ENCODE data around the gene ZC3H14. TPM values are rescaled to one million over a fixed set of nuclear protein-coding genes. Genes with fewer than 3 reads are reported as not detected.
A peak's percentile ranks its signal among the peaks of the same experiment; 100 is the strongest.

ZC3H14 gene
- total and polyA plus RNA-seq, 10 of the 15 experiments (the other 5 are each of a cell fraction or from before 2014, with no cell fraction given) = 17.9 to 97.1 (median 47.6) TPM

GRCh38 chr14:88562831-88563686 lies at the start of gene ZC3H14 (continued):
- no peak for TF ChIP-seq RBBP5 (conservative IDR thresholded peaks at IDR 0.05)
- no peak for TF ChIP-seq CBX3 (IDR thresholded peaks at IDR 0.05; ENCODE audit: borderline replicate concordance, low read depth)
- TF ChIP-seq KLF5 (IDR thresholded peaks at IDR 0.05; ENCODE audit: partially characterized antibody) = no peak
- no peak for TF ChIP-seq RAD51 (IDR thresholded peaks at IDR 0.05)
- TF ChIP-seq POU2F2 (IDR thresholded peaks at IDR 0.05; ENCODE audit: borderline replicate concordance, low read depth, low read length) = no peak
- no peak for TF ChIP-seq FOXK2 (IDR thresholded peaks at IDR 0.05)
- peak; percentile 28; the same call in 1 of the 2 replicates for TF ChIP-seq SMARCA5 (IDR thresholded peaks at IDR 0.05)
- TF ChIP-seq, protein P1, sequence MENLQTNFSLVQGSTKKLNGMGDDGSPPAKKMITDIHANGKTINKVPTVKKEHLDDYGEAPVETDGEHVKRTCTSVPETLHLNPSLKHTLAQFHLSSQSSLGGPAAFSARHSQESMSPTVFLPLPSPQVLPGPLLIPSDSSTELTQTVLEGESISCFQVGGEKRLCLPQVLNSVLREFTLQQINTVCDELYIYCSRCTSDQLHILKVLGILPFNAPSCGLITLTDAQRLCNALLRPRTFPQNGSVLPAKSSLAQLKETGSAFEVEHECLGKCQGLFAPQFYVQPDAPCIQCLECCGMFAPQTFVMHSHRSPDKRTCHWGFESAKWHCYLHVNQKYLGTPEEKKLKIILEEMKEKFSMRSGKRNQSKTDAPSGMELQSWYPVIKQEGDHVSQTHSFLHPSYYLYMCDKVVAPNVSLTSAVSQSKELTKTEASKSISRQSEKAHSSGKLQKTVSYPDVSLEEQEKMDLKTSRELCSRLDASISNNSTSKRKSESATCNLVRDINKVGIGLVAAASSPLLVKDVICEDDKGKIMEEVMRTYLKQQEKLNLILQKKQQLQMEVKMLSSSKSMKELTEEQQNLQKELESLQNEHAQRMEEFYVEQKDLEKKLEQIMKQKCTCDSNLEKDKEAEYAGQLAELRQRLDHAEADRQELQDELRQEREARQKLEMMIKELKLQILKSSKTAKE (IDR thresholded peaks at IDR 0.05; ENCODE audit: low read depth, poor library complexity, severe bottlenecking) = no peak
- peak; percentile 89; the same call in 1 of the 2 replicates for TF ChIP-seq ASH2L (IDR thresholded peaks at IDR 0.05; ENCODE audit: borderline replicate concordance, low read depth)
- peak; percentile 93 for TF ChIP-seq NRF1 (conservative IDR thresholded peaks at IDR 0.05; ENCODE audit: low read depth, low read length)
- TF ChIP-seq HDGF (IDR thresholded peaks at IDR 0.05) = no peak
- TF ChIP-seq NR2F1 (conservative IDR thresholded peaks at IDR 0.05) = 0 out of 2 replicates have a peak, but pooled peaks have one; percentile 37
- TF ChIP-seq SMAD5 (IDR thresholded peaks at IDR 0.05; ENCODE audit: low read depth) = peak; percentile 58; the same call in 1 of the 2 replicates
- TF ChIP-seq, protein P2, sequence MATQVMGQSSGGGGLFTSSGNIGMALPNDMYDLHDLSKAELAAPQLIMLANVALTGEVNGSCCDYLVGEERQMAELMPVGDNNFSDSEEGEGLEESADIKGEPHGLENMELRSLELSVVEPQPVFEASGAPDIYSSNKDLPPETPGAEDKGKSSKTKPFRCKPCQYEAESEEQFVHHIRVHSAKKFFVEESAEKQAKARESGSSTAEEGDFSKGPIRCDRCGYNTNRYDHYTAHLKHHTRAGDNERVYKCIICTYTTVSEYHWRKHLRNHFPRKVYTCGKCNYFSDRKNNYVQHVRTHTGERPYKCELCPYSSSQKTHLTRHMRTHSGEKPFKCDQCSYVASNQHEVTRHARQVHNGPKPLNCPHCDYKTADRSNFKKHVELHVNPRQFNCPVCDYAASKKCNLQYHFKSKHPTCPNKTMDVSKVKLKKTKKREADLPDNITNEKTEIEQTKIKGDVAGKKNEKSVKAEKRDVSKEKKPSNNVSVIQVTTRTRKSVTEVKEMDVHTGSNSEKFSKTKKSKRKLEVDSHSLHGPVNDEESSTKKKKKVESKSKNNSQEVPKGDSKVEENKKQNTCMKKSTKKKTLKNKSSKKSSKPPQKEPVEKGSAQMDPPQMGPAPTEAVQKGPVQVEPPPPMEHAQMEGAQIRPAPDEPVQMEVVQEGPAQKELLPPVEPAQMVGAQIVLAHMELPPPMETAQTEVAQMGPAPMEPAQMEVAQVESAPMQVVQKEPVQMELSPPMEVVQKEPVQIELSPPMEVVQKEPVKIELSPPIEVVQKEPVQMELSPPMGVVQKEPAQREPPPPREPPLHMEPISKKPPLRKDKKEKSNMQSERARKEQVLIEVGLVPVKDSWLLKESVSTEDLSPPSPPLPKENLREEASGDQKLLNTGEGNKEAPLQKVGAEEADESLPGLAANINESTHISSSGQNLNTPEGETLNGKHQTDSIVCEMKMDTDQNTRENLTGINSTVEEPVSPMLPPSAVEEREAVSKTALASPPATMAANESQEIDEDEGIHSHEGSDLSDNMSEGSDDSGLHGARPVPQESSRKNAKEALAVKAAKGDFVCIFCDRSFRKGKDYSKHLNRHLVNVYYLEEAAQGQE (IDR thresholded peaks at IDR 0.05; ENCODE audit: low read depth, low read length) = no peak
- TF ChIP-seq PAX5 (IDR thresholded peaks at IDR 0.05; ENCODE audit: borderline replicate concordance, low read depth, low read length) = peak; percentile 20; the same call in 1 of the 2 replicates
- TF ChIP-seq POLR2A (IDR thresholded peaks at IDR 0.05; ENCODE audit: low read depth, low read length) = peak; percentile 92
- no peak for TF ChIP-seq ZNF24 (IDR thresholded peaks at IDR 0.05)
- no peak for TF ChIP-seq NR2C2 (IDR thresholded peaks at IDR 0.05; ENCODE audit: borderline replicate concordance, control insufficient read depth, insufficient read length, low read depth)
- no peak for TF ChIP-seq BRCA1 (IDR thresholded peaks at IDR 0.05; ENCODE audit: low read depth, low read length)
- no peak for TF ChIP-seq BMI1 (IDR thresholded peaks at IDR 0.05; ENCODE audit: borderline replicate concordance)
- no peak for TF ChIP-seq HCFC1 (IDR thresholded peaks at IDR 0.05; ENCODE audit: low read length)
- TF ChIP-seq, protein P3, sequence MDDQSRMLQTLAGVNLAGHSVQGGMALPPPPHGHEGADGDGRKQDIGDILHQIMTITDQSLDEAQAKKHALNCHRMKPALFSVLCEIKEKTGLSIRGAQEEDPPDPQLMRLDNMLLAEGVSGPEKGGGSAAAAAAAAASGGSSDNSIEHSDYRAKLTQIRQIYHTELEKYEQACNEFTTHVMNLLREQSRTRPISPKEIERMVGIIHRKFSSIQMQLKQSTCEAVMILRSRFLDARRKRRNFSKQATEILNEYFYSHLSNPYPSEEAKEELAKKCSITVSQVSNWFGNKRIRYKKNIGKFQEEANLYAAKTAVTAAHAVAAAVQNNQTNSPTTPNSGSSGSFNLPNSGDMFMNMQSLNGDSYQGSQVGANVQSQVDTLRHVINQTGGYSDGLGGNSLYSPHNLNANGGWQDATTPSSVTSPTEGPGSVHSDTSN (IDR thresholded peaks at IDR 0.05; ENCODE audit: insufficient replicate concordance, low read depth, low read length) = no peak
- TF ChIP-seq, protein P4, sequence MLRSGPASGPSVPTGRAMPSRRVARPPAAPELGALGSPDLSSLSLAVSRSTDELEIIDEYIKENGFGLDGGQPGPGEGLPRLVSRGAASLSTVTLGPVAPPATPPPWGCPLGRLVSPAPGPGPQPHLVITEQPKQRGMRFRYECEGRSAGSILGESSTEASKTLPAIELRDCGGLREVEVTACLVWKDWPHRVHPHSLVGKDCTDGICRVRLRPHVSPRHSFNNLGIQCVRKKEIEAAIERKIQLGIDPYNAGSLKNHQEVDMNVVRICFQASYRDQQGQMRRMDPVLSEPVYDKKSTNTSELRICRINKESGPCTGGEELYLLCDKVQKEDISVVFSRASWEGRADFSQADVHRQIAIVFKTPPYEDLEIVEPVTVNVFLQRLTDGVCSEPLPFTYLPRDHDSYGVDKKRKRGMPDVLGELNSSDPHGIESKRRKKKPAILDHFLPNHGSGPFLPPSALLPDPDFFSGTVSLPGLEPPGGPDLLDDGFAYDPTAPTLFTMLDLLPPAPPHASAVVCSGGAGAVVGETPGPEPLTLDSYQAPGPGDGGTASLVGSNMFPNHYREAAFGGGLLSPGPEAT (IDR thresholded peaks at IDR 0.05; ENCODE audit: low read depth) = no peak
- TF ChIP-seq MYB (IDR thresholded peaks at IDR 0.05; ENCODE audit: borderline replicate concordance, low read depth, low read length) = no peak

Measured in GM12878 (cell line).